ENCODE data around the gene LRCOL1.

DNA sequence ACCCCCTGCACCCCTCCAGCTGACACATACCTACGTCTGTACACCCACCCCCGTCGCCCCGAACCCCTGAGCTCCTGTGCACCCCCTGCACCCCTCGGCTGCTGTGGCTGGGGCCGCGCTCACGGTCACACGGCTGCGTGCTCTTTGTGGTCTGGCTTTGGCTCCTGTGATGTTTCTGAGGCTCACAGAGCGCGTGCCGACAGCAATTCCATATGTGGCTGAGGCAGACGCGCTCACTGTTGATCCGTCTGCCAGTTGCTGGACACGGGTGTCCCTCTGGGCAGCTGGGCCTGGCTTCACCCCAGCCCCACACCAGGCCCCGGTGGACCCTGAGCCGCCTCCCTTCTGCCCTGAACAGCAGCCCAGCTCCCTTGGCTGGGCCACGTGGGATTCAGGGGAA is 46.5 kb downstream of the LRCOL1 start:
- TF ChIP-seq, protein P1, sequence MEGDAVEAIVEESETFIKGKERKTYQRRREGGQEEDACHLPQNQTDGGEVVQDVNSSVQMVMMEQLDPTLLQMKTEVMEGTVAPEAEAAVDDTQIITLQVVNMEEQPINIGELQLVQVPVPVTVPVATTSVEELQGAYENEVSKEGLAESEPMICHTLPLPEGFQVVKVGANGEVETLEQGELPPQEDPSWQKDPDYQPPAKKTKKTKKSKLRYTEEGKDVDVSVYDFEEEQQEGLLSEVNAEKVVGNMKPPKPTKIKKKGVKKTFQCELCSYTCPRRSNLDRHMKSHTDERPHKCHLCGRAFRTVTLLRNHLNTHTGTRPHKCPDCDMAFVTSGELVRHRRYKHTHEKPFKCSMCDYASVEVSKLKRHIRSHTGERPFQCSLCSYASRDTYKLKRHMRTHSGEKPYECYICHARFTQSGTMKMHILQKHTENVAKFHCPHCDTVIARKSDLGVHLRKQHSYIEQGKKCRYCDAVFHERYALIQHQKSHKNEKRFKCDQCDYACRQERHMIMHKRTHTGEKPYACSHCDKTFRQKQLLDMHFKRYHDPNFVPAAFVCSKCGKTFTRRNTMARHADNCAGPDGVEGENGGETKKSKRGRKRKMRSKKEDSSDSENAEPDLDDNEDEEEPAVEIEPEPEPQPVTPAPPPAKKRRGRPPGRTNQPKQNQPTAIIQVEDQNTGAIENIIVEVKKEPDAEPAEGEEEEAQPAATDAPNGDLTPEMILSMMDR (IDR thresholded peaks at IDR 0.05; ENCODE audit: low read length), result no peak
- no peak for TF ChIP-seq EZH2 (optimal IDR thresholded peaks at IDR 0.05; ENCODE audit: low read depth, low read length)
